Right atrium auricular region (tissue), 2 donors: ENCODE data around the gene SPDYA. TPM values are rescaled to one million over a fixed set of nuclear protein-coding genes. Genes with fewer than 3 reads are reported as not detected.

ENCODE experiments used
- DNase-seq: peaks from one replicate; pipeline ENCODE4 v3.0.0-alpha.2; 2019; ENCODE audit warnings: low spot score
- H3K27ac ChIP-seq, 2 donors: fragments of 200-600 bp; sonication (generic); 1 replicate in 1 of 2; 2 replicates in 1 of 2; pipeline ENCODE4 v1.5.1; 2016 to 2019
- H3K27me3 ChIP-seq, 2 donors: fragments of 200-600 bp; sonication (generic); one replicate each; pipeline versions ENCODE4 v1.5.1 to v1.6.0; 2017 to 2019
- H3K36me3 ChIP-seq: fragments of 200-600 bp; sonication (generic); one replicate; pipeline ENCODE4 v1.5.1; 2016
- H3K4me1 ChIP-seq, 2 donors: fragments of 200-600 bp; sonication (generic); one replicate each; pipeline versions ENCODE4 v1.5.1 to v1.6.0; 2017 to 2019
- H3K4me3 ChIP-seq, 2 donors: fragments of 200-600 bp; sonication (generic); 1 replicate in 1 of 2; 2 replicates in 1 of 2; pipeline ENCODE4 v1.5.1; 2017 to 2019; ENCODE audit warnings: mild to moderate bottlenecking in 1 of 2, moderate library complexity in 1 of 2
- H3K9me3 ChIP-seq, 2 donors: fragments of 200-600 bp; sonication (generic); one replicate each; pipeline ENCODE4 v1.5.1; 2019
- CTCF ChIP-seq, 2 donors: fragments of 200-600 bp; sonication (generic); IDR thresholded peaks; one replicate each; pipeline ENCODE4 v1.5.1; 2019; ENCODE audit warnings: antibody characterized with exemption in 2 of 2
- total RNA-seq, 2 donors: library from RNA; depleted of rRNA; stranded (reverse); fragments of >200 nt; gene quantifications; one replicate each; pipeline ENCODE4 v1.1.0, GENCODE V29; 2016

The SPDYA gene
- total RNA-seq, 2 donors from 2014 or later, result 0.30 TPM; not detected in 1

GRCh38 chr2:28809927-28810326, 707 bp upstream of the SPDYA start:
- peak overlapping the region; percentile 11 to 55 for H3K4me3 ChIP-seq
- peaks cover 8% of the 10 kb centered on the region for H3K36me3 ChIP-seq
- no peak for DNase-seq
- H3K27ac ChIP-seq, result no peak overlapping the region
- TF ChIP-seq CTCF (IDR thresholded peaks at IDR 0.05), result no peak
- H3K9me3 ChIP-seq, result no peaks in the 10 kb centered on the region
- H3K27me3 ChIP-seq, result no peaks in the 10 kb centered on the region
- H3K4me1 ChIP-seq, result peaks cover 0 to 23% of the 10 kb centered on the region in 2 donors

DNA sequence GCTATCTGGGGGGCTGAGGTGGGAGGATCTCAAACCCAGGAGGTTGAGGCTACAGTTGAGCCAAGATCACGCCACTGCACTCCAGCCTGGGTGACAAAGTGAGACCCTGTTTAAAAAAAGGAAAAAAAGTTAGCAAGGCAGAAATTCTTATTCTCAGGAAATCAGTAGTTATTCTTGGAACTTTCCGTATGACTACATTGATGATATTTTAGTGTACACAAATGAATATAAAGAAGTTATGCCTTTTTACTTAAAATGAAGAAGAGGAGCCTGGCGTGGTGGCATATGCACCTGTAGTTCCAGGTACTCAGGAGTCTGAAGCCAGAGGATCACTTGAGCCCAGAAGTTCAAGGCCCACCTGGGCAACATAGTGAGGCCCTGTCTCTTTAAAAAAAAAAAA, 7.4 kb downstream of the SPDYA start:
- H3K36me3 ChIP-seq, result no peaks in the 10 kb centered on the region
- H3K4me1 ChIP-seq, result peaks cover 0 to 4% of the 10 kb centered on the region in 2 donors
- DNase-seq, result no peak
- H3K9me3 ChIP-seq, result no peaks in the 10 kb centered on the region
- no peaks in the 10 kb centered on the region for H3K27me3 ChIP-seq
- no peak overlapping the region for H3K27ac ChIP-seq
- TF ChIP-seq CTCF (IDR thresholded peaks at IDR 0.05), result no peak
- no peak overlapping the region for H3K4me3 ChIP-seq

- H3K27ac ChIP-seq, result no peak overlapping the region
- peaks cover 0 to 4% of the 10 kb centered on the region in 2 donors for H3K4me1 ChIP-seq
- H3K27me3 ChIP-seq, result no peaks in the 10 kb centered on the region
- no peak overlapping the region for H3K4me3 ChIP-seq
- TF ChIP-seq CTCF (IDR thresholded peaks at IDR 0.05), result peak; percentile 33 to 75
- H3K9me3 ChIP-seq, result no peaks in the 10 kb centered on the region
- H3K36me3 ChIP-seq, result no peaks in the 10 kb centered on the region
- no peak for DNase-seq
These were observed 10.8 kb downstream of the SPDYA start for GRCh38 chr2:28821295-28821958.

GRCh38 chr2:28822036-28822435, 11.4 kb downstream of the SPDYA start:
- Histone ChIP-seq H3K4me3 (no peak overlapping the region), H3K36me3 (no peaks in the 10 kb centered on the region), H3K27ac (no peak overlapping the region), H3K4me1 (peaks cover 0 to 4% of the 10 kb centered on the region in 2 donors), H3K9me3 (no peaks in the 10 kb centered on the region), H3K27me3 (no peaks in the 10 kb centered on the region)
- DNase-seq, result no peak
- no peak for TF ChIP-seq CTCF (IDR thresholded peaks at IDR 0.05)

DNA sequence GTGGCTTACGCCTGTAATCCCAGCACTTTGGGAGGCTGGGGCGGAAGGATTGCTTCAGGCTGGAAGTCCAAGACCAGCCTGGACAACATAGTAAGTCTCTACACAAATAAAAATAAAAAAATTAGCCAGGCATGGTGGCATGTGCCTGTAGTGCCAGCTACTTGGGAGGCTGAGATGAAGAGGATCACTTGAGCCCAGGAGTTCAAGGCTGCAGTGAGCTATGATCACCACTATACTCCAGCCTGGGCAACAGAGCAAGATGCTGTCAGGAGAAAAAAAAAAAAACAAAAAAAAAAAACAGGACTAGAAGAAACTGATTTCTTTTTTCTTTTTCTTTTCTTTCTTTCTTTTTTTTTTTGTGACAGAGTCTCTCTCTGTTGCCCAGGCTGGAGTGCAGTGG, 13.6 kb downstream of the SPDYA start:
- H3K36me3 ChIP-seq, result no peaks in the 10 kb centered on the region
- H3K4me1 ChIP-seq, result peaks cover 0 to 4% of the 10 kb centered on the region in 2 donors
- no peak for TF ChIP-seq CTCF (IDR thresholded peaks at IDR 0.05)
- H3K27ac ChIP-seq, result no peak overlapping the region
- H3K4me3 ChIP-seq, result no peak overlapping the region
- no peak for DNase-seq
- no peaks in the 10 kb centered on the region for H3K9me3 ChIP-seq
- no peaks in the 10 kb centered on the region for H3K27me3 ChIP-seq

DNA sequence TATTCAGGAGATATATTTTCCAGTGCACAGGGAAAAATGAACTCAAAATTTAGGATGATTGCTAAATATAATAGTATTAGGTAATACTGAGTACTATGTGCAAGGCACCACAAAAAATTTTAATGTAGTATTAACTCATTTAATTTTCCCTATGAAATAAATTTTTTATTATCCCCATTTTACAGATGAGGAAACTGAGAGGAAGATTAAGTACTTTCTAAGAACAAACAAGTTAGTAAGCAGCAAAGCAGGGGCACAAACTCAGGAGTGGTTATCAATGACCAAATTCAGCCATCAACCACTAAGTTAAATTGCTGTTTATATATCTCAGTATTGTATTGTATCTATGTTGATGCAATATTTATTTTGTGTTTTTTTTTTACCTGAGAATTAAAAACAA, 14.2 kb downstream of the SPDYA start:
- H3K36me3 ChIP-seq, result no peaks in the 10 kb centered on the region
- no peak overlapping the region for H3K4me3 ChIP-seq
- peaks cover 0 to 4% of the 10 kb centered on the region in 2 donors for H3K4me1 ChIP-seq
- TF ChIP-seq CTCF (IDR thresholded peaks at IDR 0.05), result no peak
- DNase-seq, result no peak
- no peaks in the 10 kb centered on the region for H3K9me3 ChIP-seq
- H3K27ac ChIP-seq, result no peak overlapping the region
- no peaks in the 10 kb centered on the region for H3K27me3 ChIP-seq
